ENCODE measurements around the gene DPF3.

The DPF3 gene

GRCh38 chr14:72893636-72894322, at the start of gene DPF3:
Gene DPF3 (minus strand): TSS chr14:72894101. CDS start chr14:72894088, 13 bp downstream.
- TF ChIP-seq CTCF (IDR thresholded peaks at IDR 0.05; ENCODE audit: low read depth, low read length, missing control alignments): no peak
- in situ Hi-C loops (cut with HindIII; ENCODE audit: low sequenced_read_pairs): no loop called here
- peak within 1 kb of the TSS; percentile 88 for H3K4me3 ChIP-seq (ENCODE audit: low read depth, low read length)
- DNase-seq (ENCODE audit: low read depth): peak; percentile 93

DNA sequence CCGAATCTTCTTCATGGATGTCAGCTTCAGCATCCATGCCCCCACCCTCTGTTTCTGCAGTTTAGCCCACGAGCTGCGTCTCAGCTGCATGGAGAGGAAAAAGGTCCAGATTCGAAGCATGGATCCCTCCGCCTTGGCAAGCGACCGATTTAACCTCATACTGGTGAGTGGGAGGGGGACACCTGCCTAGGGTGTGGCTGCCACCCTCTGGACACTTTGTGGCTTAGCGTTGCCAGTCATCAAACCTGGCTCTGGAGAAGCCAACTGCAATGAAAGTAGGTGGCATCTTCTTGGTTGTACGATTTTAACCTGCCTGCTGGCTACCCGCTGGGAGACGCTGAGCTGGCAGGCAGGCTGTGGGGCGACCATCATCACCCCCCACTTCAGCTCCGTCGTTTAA, 49.0 kb upstream of the DPF3 start:
- no peak overlapping the region for H3K4me3 ChIP-seq (ENCODE audit: low read depth, low read length)
- no peak for DNase-seq (ENCODE audit: low read depth)
- in situ Hi-C loops (cut with HindIII; ENCODE audit: low sequenced_read_pairs): no loop called here
- peak; percentile 7 for TF ChIP-seq CTCF (IDR thresholded peaks at IDR 0.05; ENCODE audit: low read depth, low read length, missing control alignments)

DNA sequence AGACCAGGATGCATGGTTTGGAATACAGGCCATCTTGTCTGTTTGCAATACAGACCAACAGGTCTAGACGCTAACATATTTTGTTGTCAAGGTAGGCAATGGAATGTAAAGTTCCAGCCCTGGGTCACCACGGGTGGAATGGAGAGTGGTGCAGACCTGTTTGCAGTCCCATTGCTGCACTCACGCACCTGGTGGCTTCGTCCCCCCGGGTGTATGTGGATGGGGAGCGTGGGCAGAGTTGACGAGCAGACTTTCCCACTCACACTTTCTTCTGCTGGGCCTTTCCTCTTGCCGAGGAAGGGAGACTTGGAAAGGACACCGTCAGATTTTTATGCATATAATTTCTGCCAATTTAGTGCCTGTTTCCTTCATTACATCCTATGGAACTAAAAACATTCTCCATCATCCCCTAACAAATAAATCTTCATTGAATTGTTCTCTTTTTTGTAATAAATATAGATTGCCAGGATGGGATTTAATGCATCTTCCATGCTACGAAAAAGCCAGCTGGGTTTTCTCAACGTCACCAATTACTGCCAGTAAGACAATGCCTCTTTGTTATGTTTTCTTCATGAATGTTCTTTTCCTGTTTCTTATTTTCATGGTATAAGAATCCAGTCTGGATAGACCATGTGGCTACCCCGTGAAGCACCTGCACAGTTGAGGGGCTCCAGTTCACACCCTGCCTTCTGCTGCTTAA, 47.5 kb upstream of the DPF3 start:
- in situ Hi-C loops (cut with HindIII; ENCODE audit: low sequenced_read_pairs): no loop called here
- TF ChIP-seq CTCF (IDR thresholded peaks at IDR 0.05; ENCODE audit: low read depth, low read length, missing control alignments): no peak
- no peak overlapping the region for H3K4me3 ChIP-seq (ENCODE audit: low read depth, low read length)
- no peak for DNase-seq (ENCODE audit: low read depth)

- no peak overlapping the region for H3K4me3 ChIP-seq (ENCODE audit: low read depth, low read length)
- no peak for DNase-seq (ENCODE audit: low read depth)
- in situ Hi-C loops (cut with HindIII; ENCODE audit: low sequenced_read_pairs): no loop called here
- no peak for TF ChIP-seq CTCF (IDR thresholded peaks at IDR 0.05; ENCODE audit: low read depth, low read length, missing control alignments)
These were observed 45.7 kb upstream of the DPF3 start for GRCh38 chr14:72939630-72940029.

GRCh38 chr14:72932893-72933292, 39.0 kb upstream of the DPF3 start:
- no peak for DNase-seq (ENCODE audit: low read depth)
- no peak for TF ChIP-seq CTCF (IDR thresholded peaks at IDR 0.05; ENCODE audit: low read depth, low read length, missing control alignments)
- no peak overlapping the region for H3K4me3 ChIP-seq (ENCODE audit: low read depth, low read length)
- in situ Hi-C loops (cut with HindIII; ENCODE audit: low sequenced_read_pairs): no loop called here

GRCh38 chr14:72929316-72930080, 35.6 kb upstream of the DPF3 start:
- no peak for TF ChIP-seq CTCF (IDR thresholded peaks at IDR 0.05; ENCODE audit: low read depth, low read length, missing control alignments)
- DNase-seq (ENCODE audit: low read depth): no peak
- no peak overlapping the region for H3K4me3 ChIP-seq (ENCODE audit: low read depth, low read length)
- in situ Hi-C loops (cut with HindIII; ENCODE audit: low sequenced_read_pairs): loop anchor here (10.0 kb wide), 1 partner anchor 415 kb away; no protein-coding TSS in a partner anchor
